ENCODE measurements around the gene SPOCK2. TPM values are rescaled to one million over a fixed set of nuclear protein-coding genes. Genes with fewer than 3 reads are reported as not detected.

Gene SPOCK2
- total RNA-seq, 1 experiment from 2014 or later = 1.8 TPM

- Histone ChIP-seq H3K79me2 (ENCODE audit: insufficient read depth, low read length) (no peaks in the 10 kb centered on the region), H2AFZ (ENCODE audit: low read length) (no peak overlapping the region), H3K23ac (ENCODE audit: insufficient read length, low read depth, low read length) (no peak overlapping the region), H2BK5ac (ENCODE audit: insufficient read length, low read length) (no peak overlapping the region), H3K56ac (ENCODE audit: insufficient read length, low read depth, low read length) (no peak overlapping the region), H3K14ac (ENCODE audit: insufficient read depth, low read length) (no peak overlapping the region), H3K4ac (ENCODE audit: low read depth, low read length) (no peak overlapping the region), H3T11ph (ENCODE audit: low read length) (no peak overlapping the region), H3K9me3 (ENCODE audit: control insufficient read depth, low read depth, low read length) (no peaks in the 10 kb centered on the region), H2BK20ac (ENCODE audit: low read depth, low read length, poor library complexity, severe bottlenecking) (no peak overlapping the region), H3K18ac (ENCODE audit: insufficient read length, low read depth, low read length) (no peak overlapping the region), H3K23me2 (ENCODE audit: insufficient read length, low read depth, low read length, poor library complexity, severe bottlenecking) (no peaks in the 10 kb centered on the region), H3K79me1 (ENCODE audit: insufficient read depth, low read depth, low read length, poor library complexity, severe bottlenecking) (no peaks in the 10 kb centered on the region), H3K27ac (ENCODE audit: insufficient read length, low read depth, low read length) (no peak overlapping the region), H2BK120ac (ENCODE audit: low read depth, low read length, poor library complexity, severe bottlenecking) (no peak overlapping the region), H2BK12ac (ENCODE audit: insufficient read length, low read depth, low read length) (no peak overlapping the region), H3K27me3 (ENCODE audit: insufficient read depth, low read length) (no peaks in the 10 kb centered on the region), H4K5ac (ENCODE audit: insufficient read length, low read depth, low read length) (no peak overlapping the region), H3K4me2 (ENCODE audit: insufficient read depth, insufficient read length, low read length) (no peak overlapping the region), H2BK15ac (ENCODE audit: low read depth, low read length) (no peak overlapping the region), H4K91ac (ENCODE audit: insufficient read length, low read depth, low read length) (no peak overlapping the region), H2AK5ac (ENCODE audit: insufficient read length, low read length) (no peak overlapping the region), H4K8ac (replicated peaks; ENCODE audit: insufficient read length, low read depth, low read length) (no peak overlapping the region), H4K20me1 (ENCODE audit: control insufficient read depth, insufficient read depth, insufficient read length) (no peaks in the 10 kb centered on the region), H3K4me1 (ENCODE audit: insufficient read depth, low read length) (no peaks in the 10 kb centered on the region), H3K9ac (ENCODE audit: extremely low read depth, insufficient read length, low read length) (no peak overlapping the region)
- Mint-ChIP-seq H3K36me3 (ENCODE audit: insufficient read depth in 1 of 3, low read depth in 3 of 3) (peaks cover 0 to 8% (median 2%) of the 10 kb centered on the region in 3 experiments; a peak in 2 of 7 replicates), H3K4me3 (no peak overlapping the region), H3K27me3 (ENCODE audit: low read depth) (no peaks in the 10 kb centered on the region; the same call in 1 of the 2 replicates), H3K9me3 (no peaks in the 10 kb centered on the region), H3K27ac (0 out of 7 replicates have a peak overlapping the region, but pooled peaks of 1 of the 3 experiments have one; percentile 45), H3K4me1 (peaks cover 0 to 3% of the 10 kb centered on the region in 2 experiments)
- no peak for DNase-seq
- TF ChIP-seq, protein P1, sequence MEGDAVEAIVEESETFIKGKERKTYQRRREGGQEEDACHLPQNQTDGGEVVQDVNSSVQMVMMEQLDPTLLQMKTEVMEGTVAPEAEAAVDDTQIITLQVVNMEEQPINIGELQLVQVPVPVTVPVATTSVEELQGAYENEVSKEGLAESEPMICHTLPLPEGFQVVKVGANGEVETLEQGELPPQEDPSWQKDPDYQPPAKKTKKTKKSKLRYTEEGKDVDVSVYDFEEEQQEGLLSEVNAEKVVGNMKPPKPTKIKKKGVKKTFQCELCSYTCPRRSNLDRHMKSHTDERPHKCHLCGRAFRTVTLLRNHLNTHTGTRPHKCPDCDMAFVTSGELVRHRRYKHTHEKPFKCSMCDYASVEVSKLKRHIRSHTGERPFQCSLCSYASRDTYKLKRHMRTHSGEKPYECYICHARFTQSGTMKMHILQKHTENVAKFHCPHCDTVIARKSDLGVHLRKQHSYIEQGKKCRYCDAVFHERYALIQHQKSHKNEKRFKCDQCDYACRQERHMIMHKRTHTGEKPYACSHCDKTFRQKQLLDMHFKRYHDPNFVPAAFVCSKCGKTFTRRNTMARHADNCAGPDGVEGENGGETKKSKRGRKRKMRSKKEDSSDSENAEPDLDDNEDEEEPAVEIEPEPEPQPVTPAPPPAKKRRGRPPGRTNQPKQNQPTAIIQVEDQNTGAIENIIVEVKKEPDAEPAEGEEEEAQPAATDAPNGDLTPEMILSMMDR (conservative IDR thresholded peaks at IDR 0.05) = no peak
- WGBS (ENCODE audit: extremely low coverage, insufficient read length, low lambda C conversion rate) = no CpG with 5 or more reads among the region's 7 CpGs
These were observed 76.3 kb downstream of the SPOCK2 start for GRCh38 chr10:72011976-72012512.
